Mesangial cell (primary cell): ENCODE data around the gene OR1L4. TPM values are rescaled to one million over a fixed set of nuclear protein-coding genes. Genes with fewer than 3 reads are reported as not detected.

Experiments
- total RNA-seq: library from RNA; depleted of rRNA; stranded (reverse); fragments of >200 nt; gene quantifications from 2 replicates; pipeline ENCODE4 v1.2.3, GENCODE V29; 2015

The OR1L4 gene
- total RNA-seq: not detected in 2 replicates

GRCh38 chr9:122723690-122724089 is at the start of gene OR1L4:
Gene OR1L4 (plus strand): TSS chr9:122723990. CDS start chr9:122723990, 0 bp downstream.

GRCh38 chr9:122742003-122742402 is 18.2 kb downstream of the OR1L4 start, which contains the start of gene OR1L6:
Gene OR1L6 (plus strand): TSS chr9:122742303. CDS start chr9:122749848, 7,545 bp downstream.

Other genes starting within 250 kb of the OR1L4 start
- gene OR1J1, start 246.1 kb upstream of the OR1L4 start, total RNA-seq: not detected in 2 replicates
- not detected in 2 replicates for gene OR1J2, start 213.2 kb upstream of the OR1L4 start, total RNA-seq
- not detected in 2 replicates for gene OR1J4, start 204.8 kb upstream of the OR1L4 start, total RNA-seq
- gene OR1N1, start 196.7 kb upstream of the OR1L4 start, total RNA-seq: not detected in 2 replicates
- gene OR1N2, start 170.9 kb upstream of the OR1L4 start, total RNA-seq: not detected in 2 replicates
- not detected in 2 replicates for gene OR1L8, start 140.6 kb upstream of the OR1L4 start, total RNA-seq
- gene OR1Q1, start 109.3 kb upstream of the OR1L4 start, total RNA-seq: not detected in 2 replicates
- not detected in 2 replicates for gene OR1B1, start 66.4 kb upstream of the OR1L4 start, total RNA-seq
- gene OR1L1, start 62.3 kb upstream of the OR1L4 start, total RNA-seq: not detected in 2 replicates
- not detected in 2 replicates for gene OR1L3, start 48.9 kb upstream of the OR1L4 start, total RNA-seq
- gene OR1L6, start 18.3 kb downstream of the OR1L4 start, total RNA-seq: not detected in 2 replicates
- not detected in 2 replicates for gene OR5C1, start 64.9 kb downstream of the OR1L4 start, total RNA-seq
- gene OR1K1, start 76.1 kb downstream of the OR1L4 start, total RNA-seq: not detected in 2 replicates
- gene PDCL, start 104.6 kb downstream of the OR1L4 start, total RNA-seq: 10.0 and 10.1 TPM in 2 replicates
- 29.3 and 43.4 TPM in 2 replicates for gene RC3H2, start 181.4 kb downstream of the OR1L4 start, total RNA-seq
- gene ZBTB6, start 189.3 kb downstream of the OR1L4 start, total RNA-seq: 4.2 TPM in 2 replicates
- gene ZBTB26, start 207.5 kb downstream of the OR1L4 start, total RNA-seq: 2.3 and 3.8 TPM in 2 replicates
- 5.7 and 11.5 TPM in 2 replicates for gene RABGAP1, start 217.0 kb downstream of the OR1L4 start, total RNA-seq